ENCODE data around the gene GJC1.

- TF ChIP-seq CTCF (IDR thresholded peaks at IDR 0.05) (no peak), POLR2A (IDR thresholded peaks at IDR 0.05) (no peak)
These were observed 44.2 kb downstream of the GJC1 start for GRCh38 chr17:44785921-44786320.

All from testis (tissue), 2 donors.